ENCODE data around the gene MICAL2. TPM values are rescaled to one million over a fixed set of nuclear protein-coding genes. Genes with fewer than 3 reads are reported as not detected.
A peak's percentile ranks its signal among the peaks of the same experiment; 100 is the strongest.

MICAL2 gene
- polyA plus RNA-seq, 4 donors, result 15.9 to 41.1 (median 25.6) TPM

- FAIRE-seq (no peak), DNase-seq (no peak)
- Histone ChIP-seq H3K9me3 (ENCODE audit: control insufficient read depth in 2 of 2, insufficient read depth in 1 of 2, low read depth in 1 of 2, low read length in 1 of 2) (no peaks in the 10 kb centered on the region), H3K4me3 (ENCODE audit: low read depth in 1 of 3, low read length in 3 of 3) (no peak overlapping the region), H3K36me3 (ENCODE audit: control insufficient read depth in 3 of 3, insufficient read depth in 2 of 3, low read depth in 1 of 3, low read length in 3 of 3) (peaks cover 0 to 36% (median 0%) of the 10 kb centered on the region in 3 donors), H3K4me1 (ENCODE audit: control insufficient read depth in 3 of 3, insufficient read depth in 2 of 3, low read depth in 1 of 3, low read length in 2 of 3) (peaks cover 11 to 40% (median 12%) of the 10 kb centered on the region in 3 donors), H3K27me3 (ENCODE audit: control insufficient read depth in 3 of 3, insufficient read depth in 3 of 3, low read length in 3 of 3) (no peaks in the 10 kb centered on the region), H3K27ac (ENCODE audit: low read depth in 1 of 3, low read length in 2 of 3) (peak overlapping the region in 2 of 3 donors; percentile 57 to 73)
- WGBS, 3 donors, result 83 to 93% (median 92%) methylated on average over 6 of the region's 6 CpGs
Measured at GRCh38 chr11:12160231-12160630, 49.8 kb downstream of the MICAL2 start.

- H3K4me1 ChIP-seq (ENCODE audit: control insufficient read depth in 3 of 3, insufficient read depth in 2 of 3, low read depth in 1 of 3, low read length in 2 of 3), result peaks cover 11 to 41% (median 12%) of the 10 kb centered on the region in 3 donors
Measured at GRCh38 chr11:12160680-12161079, 50.3 kb downstream of the MICAL2 start.

GRCh38 chr11:12161137-12161536 lies 50.7 kb downstream of the MICAL2 start:
- no peak for DNase-seq
- peak overlapping the region in 2 of 3 donors; percentile 21 to 73 for H3K27ac ChIP-seq (ENCODE audit: low read depth in 1 of 3, low read length in 2 of 3)
- 86 to 94% (median 93%) methylated on average over 4 of the region's 4 CpGs for WGBS, 3 donors
- H3K27me3 ChIP-seq (ENCODE audit: control insufficient read depth in 3 of 3, insufficient read depth in 3 of 3, low read length in 3 of 3), result no peaks in the 10 kb centered on the region
- peaks cover 0 to 33% (median 0%) of the 10 kb centered on the region in 3 donors for H3K36me3 ChIP-seq (ENCODE audit: control insufficient read depth in 3 of 3, insufficient read depth in 2 of 3, low read depth in 1 of 3, low read length in 3 of 3)
- H3K4me3 ChIP-seq (ENCODE audit: low read depth in 1 of 3, low read length in 3 of 3), result no peak overlapping the region
- FAIRE-seq, result no peak
- H3K9me3 ChIP-seq (ENCODE audit: control insufficient read depth in 2 of 2, insufficient read depth in 1 of 2, low read depth in 1 of 2, low read length in 1 of 2), result no peaks in the 10 kb centered on the region
- H3K4me1 ChIP-seq (ENCODE audit: control insufficient read depth in 3 of 3, insufficient read depth in 2 of 3, low read depth in 1 of 3, low read length in 2 of 3), result peaks cover 11 to 45% (median 15%) of the 10 kb centered on the region in 3 donors

More at GRCh38 chr11:12160680-12161079, 50.3 kb downstream of the MICAL2 start:
- no peak overlapping the region for H3K4me3 ChIP-seq (ENCODE audit: low read depth in 1 of 3, low read length in 3 of 3)
- peaks cover 0 to 38% (median 0%) of the 10 kb centered on the region in 3 donors for H3K36me3 ChIP-seq (ENCODE audit: control insufficient read depth in 3 of 3, insufficient read depth in 2 of 3, low read depth in 1 of 3, low read length in 3 of 3)
- FAIRE-seq, result no peak
- no peaks in the 10 kb centered on the region for H3K9me3 ChIP-seq (ENCODE audit: control insufficient read depth in 2 of 2, insufficient read depth in 1 of 2, low read depth in 1 of 2, low read length in 1 of 2)
- H3K27ac ChIP-seq (ENCODE audit: low read depth in 1 of 3, low read length in 2 of 3), result peak overlapping the region in 2 of 3 donors; percentile 21 to 73
- 80 to 89% (median 88%) methylated on average over 12 of the region's 12 CpGs for WGBS, 3 donors
- DNase-seq, result peak in 1 of 2 donors; percentile 45
- no peaks in the 10 kb centered on the region for H3K27me3 ChIP-seq (ENCODE audit: control insufficient read depth in 3 of 3, insufficient read depth in 3 of 3, low read length in 3 of 3)

GRCh38 chr11:12161603-12162350 lies 51.4 kb downstream of the MICAL2 start:
- 88 to 93% (median 92%) methylated on average over 12 of the region's 12 CpGs for WGBS, 3 donors
- H3K4me3 ChIP-seq (ENCODE audit: low read depth in 1 of 3, low read length in 3 of 3), result no peak overlapping the region
- peaks cover 11 to 52% (median 18%) of the 10 kb centered on the region in 3 donors for H3K4me1 ChIP-seq (ENCODE audit: control insufficient read depth in 3 of 3, insufficient read depth in 2 of 3, low read depth in 1 of 3, low read length in 2 of 3)
- no peaks in the 10 kb centered on the region for H3K27me3 ChIP-seq (ENCODE audit: control insufficient read depth in 3 of 3, insufficient read depth in 3 of 3, low read length in 3 of 3)
- no peak overlapping the region for H3K27ac ChIP-seq (ENCODE audit: low read depth in 1 of 3, low read length in 2 of 3)
- FAIRE-seq, result no peak
- peaks cover 0 to 27% (median 0%) of the 10 kb centered on the region in 3 donors for H3K36me3 ChIP-seq (ENCODE audit: control insufficient read depth in 3 of 3, insufficient read depth in 2 of 3, low read depth in 1 of 3, low read length in 3 of 3)
- no peaks in the 10 kb centered on the region for H3K9me3 ChIP-seq (ENCODE audit: control insufficient read depth in 2 of 2, insufficient read depth in 1 of 2, low read depth in 1 of 2, low read length in 1 of 2)
- DNase-seq, result no peak

- FAIRE-seq (no peak), DNase-seq (no peak)
- no peak overlapping the region for H3K4me3 ChIP-seq (ENCODE audit: low read depth in 1 of 3, low read length in 3 of 3)
- no peaks in the 10 kb centered on the region for H3K27me3 ChIP-seq (ENCODE audit: control insufficient read depth in 3 of 3, insufficient read depth in 3 of 3, low read length in 3 of 3)
- H3K27ac ChIP-seq (ENCODE audit: low read depth in 1 of 3, low read length in 2 of 3), result peak overlapping the region in 2 of 3 donors; percentile 65 to 90
- peaks cover 0 to 26% (median 0%) of the 10 kb centered on the region in 3 donors for H3K36me3 ChIP-seq (ENCODE audit: control insufficient read depth in 3 of 3, insufficient read depth in 2 of 3, low read depth in 1 of 3, low read length in 3 of 3)
- peaks cover 11 to 61% (median 21%) of the 10 kb centered on the region in 3 donors for H3K4me1 ChIP-seq (ENCODE audit: control insufficient read depth in 3 of 3, insufficient read depth in 2 of 3, low read depth in 1 of 3, low read length in 2 of 3)
- no peaks in the 10 kb centered on the region for H3K9me3 ChIP-seq (ENCODE audit: control insufficient read depth in 2 of 2, insufficient read depth in 1 of 2, low read depth in 1 of 2, low read length in 1 of 2)
- 92 to 96% (median 95%) methylated on average over 1 of the region's 1 CpG for WGBS, 3 donors
Measured at GRCh38 chr11:12162652-12163051, 52.3 kb downstream of the MICAL2 start.

- peak overlapping the region; percentile 60 to 90 (median 65) for H3K27ac ChIP-seq (ENCODE audit: low read depth in 1 of 3, low read length in 2 of 3)
- DNase-seq (peak in 1 of 2 donors; percentile 90), FAIRE-seq (no peak)
- H3K36me3 ChIP-seq (ENCODE audit: control insufficient read depth in 3 of 3, insufficient read depth in 2 of 3, low read depth in 1 of 3, low read length in 3 of 3), result peaks cover 0 to 26% (median 0%) of the 10 kb centered on the region in 3 donors
- H3K27me3 ChIP-seq (ENCODE audit: control insufficient read depth in 3 of 3, insufficient read depth in 3 of 3, low read length in 3 of 3), result no peaks in the 10 kb centered on the region
- no peaks in the 10 kb centered on the region for H3K9me3 ChIP-seq (ENCODE audit: control insufficient read depth in 2 of 2, insufficient read depth in 1 of 2, low read depth in 1 of 2, low read length in 1 of 2)
- WGBS, 3 donors, result 71 to 80% (median 78%) methylated on average over 13 of the region's 13 CpGs
- H3K4me3 ChIP-seq (ENCODE audit: low read depth in 1 of 3, low read length in 3 of 3), result no peak overlapping the region
- H3K4me1 ChIP-seq (ENCODE audit: control insufficient read depth in 3 of 3, insufficient read depth in 2 of 3, low read depth in 1 of 3, low read length in 2 of 3), result peaks cover 14 to 65% (median 22%) of the 10 kb centered on the region in 3 donors
Measured at GRCh38 chr11:12163181-12163941, 53.0 kb downstream of the MICAL2 start.

- H3K27ac ChIP-seq (ENCODE audit: low read depth in 1 of 3, low read length in 2 of 3), result peak overlapping the region; percentile 60 to 90 (median 65)
- FAIRE-seq (no peak), DNase-seq (peak in 1 of 2 donors; percentile 76)
- H3K4me1 ChIP-seq (ENCODE audit: control insufficient read depth in 3 of 3, insufficient read depth in 2 of 3, low read depth in 1 of 3, low read length in 2 of 3), result peaks cover 10 to 59% (median 18%) of the 10 kb centered on the region in 3 donors
- 77 to 83% (median 81%) methylated on average over 9 of the region's 9 CpGs for WGBS, 3 donors
- H3K4me3 ChIP-seq (ENCODE audit: low read depth in 1 of 3, low read length in 3 of 3), result no peak overlapping the region
- H3K9me3 ChIP-seq (ENCODE audit: control insufficient read depth in 2 of 2, insufficient read depth in 1 of 2, low read depth in 1 of 2, low read length in 1 of 2), result no peaks in the 10 kb centered on the region
- peaks cover 0 to 26% (median 0%) of the 10 kb centered on the region in 3 donors for H3K36me3 ChIP-seq (ENCODE audit: control insufficient read depth in 3 of 3, insufficient read depth in 2 of 3, low read depth in 1 of 3, low read length in 3 of 3)
- H3K27me3 ChIP-seq (ENCODE audit: control insufficient read depth in 3 of 3, insufficient read depth in 3 of 3, low read length in 3 of 3), result no peaks in the 10 kb centered on the region
Measured at GRCh38 chr11:12164061-12165014, 53.9 kb downstream of the MICAL2 start.
